GM19043 (cell line): ENCODE results near the gene C5orf34.
"Not testable (repeated sequence)": the region's sequence is repeated elsewhere in the genome, so short reads cannot be mapped to it uniquely, and the experiment has no call there.

Experiments
- ATAC-seq: cut with Tn5 transposase; IDR thresholded peaks from one replicate; pipeline ENCODE4 v1.9.1; 2021; ENCODE audit warnings: low read depth; ENCODE audit not compliant: unreplicated experiment

Gene C5orf34, protein sequence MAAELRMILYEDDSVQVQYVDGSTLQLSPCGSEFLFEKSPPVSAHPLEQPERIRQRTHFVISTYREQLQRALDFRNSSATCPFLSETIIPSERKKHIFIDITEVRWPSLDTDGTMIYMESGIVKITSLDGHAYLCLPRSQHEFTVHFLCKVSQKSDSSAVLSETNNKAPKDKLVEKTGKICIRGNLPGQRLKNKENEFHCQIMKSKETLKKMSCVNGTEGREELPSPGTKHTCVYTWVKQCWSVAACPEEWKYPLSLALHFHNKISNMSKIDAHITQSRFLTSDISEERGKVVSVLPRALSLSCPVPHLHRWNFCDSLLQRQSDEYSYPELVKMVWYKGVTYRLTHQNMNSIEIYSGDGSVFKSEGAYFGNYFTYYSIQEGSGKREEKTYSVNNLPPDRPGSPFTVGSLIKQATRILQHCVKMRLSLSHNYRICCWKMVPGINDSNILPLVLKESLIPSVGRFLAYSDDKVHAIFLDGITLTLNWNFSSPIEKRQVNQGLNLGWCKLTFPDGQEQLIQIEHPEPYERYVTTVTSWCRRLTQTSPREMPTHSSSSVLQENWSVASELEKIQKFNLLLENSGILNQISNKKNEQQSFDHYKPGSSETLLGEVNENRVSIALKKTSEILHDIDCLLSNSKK

DNA sequence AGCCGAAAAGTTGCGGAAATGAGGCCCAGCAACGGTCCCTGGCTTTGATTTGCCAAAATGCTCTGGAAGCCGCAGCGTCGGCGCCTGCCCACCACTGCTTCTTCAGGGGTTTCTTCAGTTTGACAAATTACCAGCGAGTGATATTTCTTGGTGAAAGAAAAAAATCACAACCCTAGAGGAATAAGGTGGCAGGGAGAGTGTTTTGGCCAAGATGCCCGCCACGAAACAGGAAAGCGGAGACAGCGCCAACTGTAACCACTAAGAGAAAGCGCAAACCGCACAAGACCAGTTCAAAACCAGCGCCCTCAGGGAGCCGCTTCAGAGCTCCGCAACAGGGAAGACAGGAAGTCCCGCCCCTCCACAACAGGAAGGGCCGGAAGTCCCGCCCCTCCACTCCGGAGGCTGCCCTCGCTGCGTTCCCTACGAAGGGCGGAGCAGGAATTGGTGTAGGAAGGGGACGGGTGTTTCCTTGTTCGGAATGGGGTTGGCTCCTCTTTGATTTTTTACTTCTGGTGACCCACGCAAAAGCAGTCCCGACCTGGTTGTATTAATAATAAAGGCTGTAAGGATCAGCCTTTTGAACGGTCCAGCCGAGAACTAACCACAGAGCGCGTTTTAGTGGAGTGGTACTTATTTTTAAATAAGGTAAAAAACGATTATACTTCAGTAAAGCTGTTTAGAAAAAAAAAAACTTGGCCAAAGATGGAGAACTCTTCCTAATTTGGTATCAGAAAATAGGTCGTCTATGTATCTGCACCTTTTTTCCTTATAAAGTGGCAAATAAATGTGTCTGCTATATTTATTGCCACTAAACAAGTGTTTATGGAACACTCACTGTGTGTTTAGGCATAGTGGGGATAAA lies at the start of gene C5orf34:
Gene C5orf34 (minus strand): TSS at position 333 of the 862 bp plus-strand sequence. CDS start 5,809 bp downstream, outside the sequence.
- peak; percentile 97 for ATAC-seq

DNA sequence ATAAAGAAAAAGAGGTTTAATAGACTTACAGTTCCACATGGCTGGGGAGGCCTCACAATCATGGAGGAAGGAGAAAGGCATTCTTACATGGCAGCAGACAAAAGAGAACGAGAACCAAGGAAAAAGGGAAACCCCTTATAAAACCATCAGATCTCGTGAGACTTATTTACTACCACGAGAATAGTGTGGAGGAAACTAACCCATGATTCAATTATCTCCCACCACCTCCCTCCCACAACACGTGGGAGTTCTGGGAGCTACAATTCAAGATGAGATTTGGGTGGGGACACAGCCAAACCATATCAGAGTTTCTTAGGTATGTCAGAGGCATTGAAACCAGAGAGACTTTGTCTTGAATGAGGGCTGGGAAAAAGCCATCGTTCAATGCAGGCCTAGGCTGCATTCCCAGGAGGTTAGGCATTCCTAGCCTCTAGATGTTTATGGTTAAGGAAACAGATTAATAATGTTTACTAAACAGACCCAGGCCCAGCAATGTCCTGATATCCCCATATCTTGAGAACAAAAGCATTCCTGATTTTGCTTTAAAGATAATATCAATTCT lies 49.4 kb upstream of the C5orf34 start:
- no peak for ATAC-seq

DNA sequence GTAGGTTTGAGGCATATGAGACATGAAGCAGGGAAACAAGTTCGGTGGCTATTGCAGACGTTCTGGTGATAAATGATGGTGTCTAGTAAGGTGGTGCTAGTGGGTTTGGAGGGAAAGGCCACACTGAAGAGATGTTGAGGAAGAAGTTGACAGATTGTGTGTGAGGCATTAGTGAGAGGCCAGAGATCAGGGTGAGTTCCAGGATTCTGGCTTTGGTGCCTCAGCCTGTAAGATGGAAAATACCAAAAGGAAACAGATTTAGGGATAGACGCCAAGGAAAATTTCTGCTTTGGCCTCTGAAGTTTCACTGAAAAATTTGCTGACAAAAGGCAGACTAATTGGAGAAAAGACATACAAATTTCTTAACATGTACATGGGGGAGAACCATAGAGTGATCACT lies 48.4 kb upstream of the C5orf34 start:
- ATAC-seq: no peak

DNA sequence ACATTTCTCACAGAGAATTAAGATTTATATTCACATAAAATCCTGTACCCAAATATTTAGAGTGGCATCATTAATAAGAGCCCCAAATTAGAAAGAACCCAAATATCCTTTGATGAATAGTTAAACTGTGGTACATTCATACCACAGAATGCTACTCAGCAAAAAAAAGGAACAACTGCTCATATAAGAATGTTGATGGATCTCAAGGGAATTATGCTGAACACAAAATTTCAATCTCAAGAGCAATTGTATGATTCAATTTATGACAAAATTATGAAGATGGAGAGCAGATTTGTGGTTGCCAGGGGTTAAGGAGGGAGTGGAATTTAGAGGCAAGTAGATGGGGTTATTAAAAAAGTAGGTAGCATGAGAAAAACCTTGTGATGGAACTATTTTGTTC lies 46.4 kb upstream of the C5orf34 start:
- no peak for ATAC-seq

DNA sequence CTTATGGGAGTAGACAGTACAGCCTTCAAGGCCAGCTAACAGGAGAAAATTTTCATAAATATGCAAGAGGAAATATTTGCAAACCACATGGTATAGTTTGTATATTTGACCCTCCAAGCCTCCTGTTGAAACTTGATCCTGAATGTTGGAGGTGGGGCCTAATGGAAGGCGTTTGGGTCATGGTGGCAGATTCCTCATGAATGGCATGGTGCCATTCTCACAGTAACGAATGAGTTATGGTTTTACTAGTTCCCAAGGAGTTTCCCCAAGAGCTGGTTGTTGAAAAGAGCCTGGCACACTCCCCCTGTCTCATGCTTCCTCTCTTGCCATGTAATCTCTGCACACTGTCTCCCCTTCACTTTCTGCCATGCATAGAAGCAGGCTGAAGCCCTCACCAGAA lies 45.2 kb upstream of the C5orf34 start:
- no peak for ATAC-seq

DNA sequence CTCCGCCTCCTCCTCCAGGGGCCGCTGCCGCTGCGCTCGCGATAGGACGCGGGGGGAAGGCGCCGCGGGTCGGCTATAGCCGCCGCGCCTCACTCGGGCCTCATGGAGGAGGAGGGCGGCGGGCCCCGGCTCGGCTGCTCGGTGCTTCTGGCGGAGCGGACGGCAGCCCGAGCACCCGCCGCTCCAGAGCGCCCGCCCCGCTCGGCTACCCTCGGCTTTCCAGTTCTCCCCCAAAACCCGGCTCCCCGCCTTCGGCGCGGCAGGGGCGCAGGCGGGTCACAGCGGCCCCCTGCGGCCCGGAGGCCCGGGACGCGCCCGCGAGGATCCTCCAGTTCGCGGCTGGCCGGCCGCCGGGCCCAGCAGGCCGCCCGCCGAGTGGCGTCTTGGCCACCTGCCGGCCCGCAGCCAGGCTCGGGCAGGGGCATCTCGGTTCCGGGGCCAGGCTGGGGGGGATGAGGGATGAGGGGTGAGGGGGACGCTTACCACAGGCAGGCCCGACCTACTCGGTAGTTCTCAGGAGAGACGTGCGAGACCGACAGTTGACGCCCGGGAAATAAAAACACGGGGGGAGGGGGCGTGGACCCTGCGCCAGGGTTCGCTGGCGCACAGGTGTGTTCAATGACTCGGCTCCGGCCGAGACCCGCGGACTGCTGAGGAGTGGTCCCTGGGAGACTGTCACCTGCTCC lies 42.1 kb upstream of the C5orf34 start, which contains the start of gene PAIP1:
Gene PAIP1 (minus strand): TSS at position 221 of the 686 bp plus-strand sequence. CDS start 231 bp downstream, outside the sequence.
- ATAC-seq: peak; percentile 58

DNA sequence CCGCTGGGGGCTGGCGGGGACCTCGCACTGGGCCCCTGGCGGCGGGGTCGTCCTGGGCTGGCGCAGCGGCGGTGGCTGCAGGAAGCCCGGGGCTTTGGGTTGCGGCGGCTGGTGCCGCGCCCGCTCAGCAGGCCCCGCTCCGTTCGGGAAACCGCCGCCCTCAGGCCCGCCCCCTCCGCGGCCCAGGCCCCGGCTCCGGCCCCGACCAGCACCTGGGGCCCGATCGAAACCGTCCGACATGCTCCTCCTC lies 41.6 kb upstream of the C5orf34 start:
- ATAC-seq: peak; percentile 87

DNA sequence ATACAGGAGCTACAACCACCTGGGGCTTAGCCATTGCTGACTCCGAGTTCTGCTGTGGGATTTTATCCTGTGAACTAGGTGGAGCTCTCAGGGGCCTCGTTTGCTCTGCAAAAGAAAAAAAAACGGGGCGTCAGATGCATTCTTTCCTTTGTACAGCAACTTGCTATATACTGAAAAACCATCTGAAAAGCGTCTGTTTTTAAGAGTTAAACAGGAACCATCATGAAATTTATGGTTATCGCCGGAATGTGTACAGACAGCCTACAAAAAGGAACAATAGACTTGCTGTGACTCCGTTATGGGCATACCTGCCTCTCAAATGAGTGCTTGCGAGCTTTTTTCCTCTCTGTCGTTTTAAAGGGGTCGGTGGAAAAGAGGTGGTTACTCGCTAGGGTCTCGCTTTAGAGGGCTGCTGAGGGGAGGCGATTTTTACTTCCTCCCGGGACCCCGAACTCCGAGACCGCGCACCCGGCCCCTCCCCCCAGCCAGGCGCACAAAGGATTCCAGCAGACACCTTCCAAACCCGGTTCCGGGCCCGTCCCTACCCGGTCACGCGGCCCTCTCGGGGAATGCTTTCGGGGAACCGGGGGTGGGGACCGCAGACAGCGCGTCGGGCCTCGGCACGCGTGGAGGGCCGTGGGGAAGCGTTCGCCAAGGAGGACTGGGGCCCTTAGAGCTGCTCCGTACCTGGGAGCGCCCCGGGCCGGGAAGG lies 41.1 kb upstream of the C5orf34 start:
- ATAC-seq: peak; percentile 19

DNA sequence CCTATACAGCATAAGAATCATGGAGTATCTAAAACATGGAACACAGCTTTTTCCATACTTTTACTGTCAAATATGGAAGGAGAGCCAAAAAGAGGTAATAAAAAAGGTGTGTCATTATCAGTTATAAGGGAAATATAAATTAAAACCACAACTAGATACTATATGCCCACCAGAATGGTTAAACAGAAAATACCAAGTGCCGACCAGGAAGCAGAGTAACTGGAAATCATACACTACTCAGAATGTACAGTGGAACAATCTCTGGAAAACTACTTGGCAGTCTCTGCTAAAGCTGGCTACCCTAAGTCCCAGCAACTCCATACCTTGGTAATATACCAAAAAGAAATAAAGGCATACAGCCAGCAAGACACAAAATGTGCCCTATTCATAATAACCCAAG lies 39.5 kb upstream of the C5orf34 start:
- ATAC-seq: no peak

DNA sequence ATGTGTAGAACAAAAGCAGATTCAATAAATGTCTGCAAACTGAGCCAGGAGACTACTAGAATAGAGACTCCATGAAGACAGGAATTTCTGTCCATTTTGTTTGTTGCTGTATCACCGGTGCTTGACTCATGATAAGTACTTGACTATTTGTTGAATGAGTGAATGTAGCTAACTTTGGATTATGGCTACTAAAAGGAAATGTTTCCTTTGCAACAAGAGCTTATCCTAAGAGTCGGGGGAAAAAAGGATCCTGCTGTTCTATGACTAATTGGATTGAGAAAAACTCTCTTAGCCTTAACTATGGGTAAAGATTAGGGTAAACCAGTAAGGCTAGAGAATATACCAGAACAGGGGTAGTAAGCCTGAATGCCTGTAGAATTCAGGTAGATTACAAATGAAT lies 38.4 kb upstream of the C5orf34 start:
- ATAC-seq: no peak

DNA sequence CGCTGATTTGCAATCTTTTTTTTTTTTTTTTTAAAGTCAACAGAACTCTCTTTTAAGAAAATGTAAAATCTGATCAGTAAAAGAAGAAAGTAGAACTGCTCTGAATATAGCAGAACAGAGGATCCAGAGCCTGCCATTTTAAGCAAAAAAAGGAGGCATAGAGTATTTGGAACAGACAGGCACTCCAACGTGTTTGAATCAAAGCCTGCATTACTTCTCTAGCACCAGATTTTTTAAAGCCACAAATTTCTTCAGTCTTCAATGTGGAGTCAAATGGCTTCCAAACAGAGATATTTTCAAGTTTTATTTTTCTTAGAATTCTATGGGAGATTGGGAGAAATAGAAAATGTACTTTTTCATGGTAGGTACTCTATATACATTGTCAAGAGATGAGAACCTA lies 36.8 kb upstream of the C5orf34 start:
- ATAC-seq: no peak

DNA sequence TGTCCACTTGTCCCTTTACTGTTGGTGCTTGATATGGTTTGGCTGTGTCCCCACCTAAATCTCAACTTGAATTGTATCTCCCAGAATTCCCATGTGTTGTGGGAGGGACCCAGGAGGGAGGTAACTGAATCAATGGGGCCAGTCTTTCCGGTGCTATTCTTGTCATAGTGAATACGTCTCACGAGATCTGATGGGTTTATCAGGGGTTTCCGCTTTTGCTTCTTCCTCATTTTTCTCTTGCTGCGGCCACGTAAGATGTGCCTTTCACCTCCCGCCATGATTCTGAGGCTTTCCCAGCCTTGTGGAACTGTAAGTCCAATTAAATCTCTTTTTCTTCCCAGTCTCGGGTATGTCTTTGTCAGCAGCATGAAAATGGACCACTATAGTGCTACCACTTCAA lies 34.3 kb upstream of the C5orf34 start:
- ATAC-seq: not testable (repeated sequence)

DNA sequence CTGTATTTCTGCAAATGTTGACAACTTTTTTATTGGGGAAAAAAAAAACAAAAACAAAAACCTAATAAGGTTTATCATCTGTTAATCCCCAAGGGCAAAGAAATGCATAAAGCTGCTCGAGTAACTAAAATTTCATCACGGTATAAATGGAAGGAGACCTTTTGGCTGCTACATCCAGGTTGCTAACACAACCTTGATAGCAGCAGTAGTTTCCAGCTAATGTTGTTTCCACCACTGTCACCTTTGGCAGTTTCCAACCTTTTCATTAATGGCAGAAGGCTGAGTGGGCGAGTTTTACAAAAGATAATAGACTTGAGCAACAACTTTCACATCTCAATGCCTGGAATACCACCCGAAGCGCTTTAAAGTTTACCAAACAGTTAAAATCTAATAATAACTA lies 33.4 kb upstream of the C5orf34 start:
- no peak for ATAC-seq

DNA sequence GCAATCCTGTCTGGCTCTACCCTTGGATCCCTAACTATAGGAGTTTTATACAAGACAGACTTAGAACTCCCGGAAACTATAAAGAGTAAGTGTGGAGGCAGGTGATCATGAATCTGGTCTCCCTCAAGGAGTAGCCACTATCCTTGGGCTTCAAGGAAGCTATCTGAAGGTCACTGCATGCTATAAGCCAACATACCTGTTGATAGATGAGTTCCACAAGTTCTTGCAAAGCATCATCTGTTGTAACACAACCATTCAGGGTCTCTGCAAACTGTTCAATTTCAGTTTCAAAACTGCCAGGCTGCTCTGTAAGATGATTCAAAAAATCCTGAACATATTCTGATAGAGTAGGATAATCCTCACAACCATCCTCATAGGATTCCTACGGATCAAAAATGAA lies 32.6 kb upstream of the C5orf34 start:
- ATAC-seq: no peak

DNA sequence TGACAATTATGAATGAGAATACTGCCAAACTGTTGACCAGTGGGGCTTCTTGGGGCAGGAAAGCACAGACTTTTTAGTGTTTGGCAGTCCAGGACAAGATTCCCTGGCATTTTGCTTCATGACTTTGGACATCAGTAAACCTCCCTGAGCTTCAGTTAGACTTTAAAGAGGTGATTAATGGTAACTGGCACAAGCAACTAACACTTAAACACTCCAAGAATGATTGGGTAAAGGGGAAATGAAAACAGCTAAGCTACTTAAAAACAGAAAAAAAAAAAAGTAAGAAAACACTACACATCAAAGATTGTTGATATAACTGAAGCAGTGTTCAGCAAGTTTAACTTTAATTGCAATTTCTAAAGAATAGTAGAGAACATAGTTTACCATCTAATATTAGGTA lies 28.5 kb upstream of the C5orf34 start:
- ATAC-seq: no peak

DNA sequence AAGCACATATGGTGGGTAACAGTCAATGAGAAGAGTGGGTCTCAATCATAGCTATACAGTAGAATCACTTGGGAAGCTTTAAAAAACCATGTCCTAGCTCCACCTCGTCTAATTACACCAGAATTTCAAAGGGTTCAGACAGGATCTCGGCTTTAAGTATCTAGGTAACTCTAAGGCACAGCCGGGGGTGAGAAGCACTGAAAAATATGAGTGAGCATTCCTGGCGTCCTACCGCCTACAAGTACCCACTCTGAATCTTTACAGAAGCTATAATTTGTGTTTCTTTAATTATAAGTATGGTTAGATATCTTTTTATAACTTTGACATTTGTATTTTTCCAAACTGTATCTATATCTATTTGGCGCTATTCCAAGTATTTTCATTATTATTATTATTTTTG lies 25.8 kb upstream of the C5orf34 start:
- no peak for ATAC-seq

DNA sequence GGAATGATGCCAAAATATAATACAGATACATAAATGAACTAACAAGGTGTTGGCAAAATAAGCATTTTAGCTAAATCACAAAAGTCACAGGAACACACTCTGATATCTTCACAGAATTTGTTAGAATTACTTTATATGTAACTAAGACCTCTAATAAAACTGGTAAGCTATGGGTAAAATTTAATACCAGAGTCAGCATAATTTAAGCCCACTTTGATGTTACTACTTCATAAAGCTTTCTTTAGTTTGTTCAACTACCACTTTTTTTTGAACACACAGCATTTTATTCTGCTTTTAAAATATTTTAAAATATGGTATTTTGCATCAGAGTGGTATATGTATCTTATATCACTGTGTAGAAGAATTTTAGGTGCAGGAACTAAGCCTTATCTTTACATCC lies 22.0 kb upstream of the C5orf34 start:
- ATAC-seq: no peak

DNA sequence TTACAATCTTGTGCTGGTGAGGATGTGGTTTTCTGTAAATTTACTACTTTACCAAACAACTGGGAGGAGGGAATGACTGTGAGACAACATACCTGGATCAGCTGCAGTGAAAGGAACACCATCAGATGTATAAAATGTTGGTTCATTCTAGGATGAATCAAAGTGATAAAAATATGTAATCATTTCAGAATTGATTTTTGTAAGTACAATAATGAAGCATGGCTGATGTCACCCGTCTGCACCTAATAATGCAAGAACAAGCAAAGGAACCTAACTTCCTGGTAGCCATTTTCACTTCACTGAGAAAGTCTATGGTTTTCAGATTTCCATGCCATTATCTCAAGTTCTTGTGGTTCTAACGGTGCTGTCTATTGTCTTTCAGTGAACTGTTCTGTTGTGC lies 18.7 kb upstream of the C5orf34 start:
- no peak for ATAC-seq

DNA sequence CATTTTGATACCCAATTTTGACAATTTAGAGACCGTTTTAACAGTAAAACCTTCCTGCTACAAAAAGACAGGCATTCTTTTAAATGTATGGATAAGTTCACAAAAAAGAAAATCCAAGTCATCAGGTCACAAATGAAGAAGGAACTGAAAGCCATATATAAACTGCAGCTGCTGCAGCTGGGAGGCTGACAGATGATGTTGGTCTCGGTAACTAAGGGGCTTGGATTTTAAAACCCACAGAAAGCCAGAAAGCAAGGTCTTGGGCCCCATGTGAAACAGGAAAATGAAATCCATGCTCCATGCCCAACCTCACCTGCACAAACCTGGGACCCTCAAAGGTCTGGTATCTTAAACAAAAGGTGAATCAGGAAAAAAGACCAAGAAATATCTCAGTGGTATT lies 15.7 kb upstream of the C5orf34 start:
- ATAC-seq: no peak

DNA sequence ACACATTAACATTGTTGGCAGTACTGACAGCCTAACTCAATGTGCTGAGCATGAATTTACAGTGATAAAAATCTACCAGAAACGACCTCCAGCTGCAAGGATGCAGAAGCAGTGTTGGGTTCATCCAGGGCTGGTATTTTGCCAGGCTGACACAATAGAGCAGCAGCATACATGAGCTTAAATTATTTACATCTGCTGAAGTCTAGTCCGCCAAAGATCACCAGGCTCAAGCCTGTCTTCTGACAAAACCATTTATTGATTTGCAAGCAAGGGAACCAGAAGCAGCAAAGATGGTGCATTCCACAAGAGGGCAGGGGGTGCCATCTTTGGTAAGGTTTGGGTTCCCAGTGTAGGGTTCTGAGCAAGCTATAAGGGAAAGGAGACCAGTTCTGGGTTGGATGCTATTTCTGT lies 8.7 kb upstream of the C5orf34 start:
- ATAC-seq: no peak
